H1 (cell line): ENCODE results near the gene ALOX15B. TPM values are rescaled to one million over a fixed set of nuclear protein-coding genes. Genes with fewer than 3 reads are reported as not detected.

Source experiments
- JUND ChIP-seq: IDR thresholded peaks from 2 replicates; pipeline ENCODE4 v1.6.1; 2011; ENCODE audit warnings: mild to moderate bottlenecking, improper control_type of control experiment, low read length
- MAFK ChIP-seq: IDR thresholded peaks from 2 replicates; pipeline ENCODE4 v1.6.1; 2012; ENCODE audit warnings: low read depth, mild to moderate bottlenecking, improper control_type of control experiment, low read length
- POLR2A ChIP-seq, 2 experiments: IDR thresholded peaks; 1 replicate in 1 of 2; 2 replicates in 1 of 2; pipeline ENCODE4 v1.6.1; 2011; ENCODE audit warnings: low read depth in 2 of 2, low read length in 2 of 2, mild to moderate bottlenecking in 2 of 2; ENCODE audit errors: control extremely low read depth in 1 of 2
- TAF1 ChIP-seq: IDR thresholded peaks from 2 replicates; pipeline ENCODE4 v1.6.1; 2011; ENCODE audit warnings: mild to moderate bottlenecking, low read depth, low read length
- polyA plus RNA-seq, 7 experiments: library from polyadenylated mRNA; depleted of rRNA in 3 of 7; stranded (reverse) in 5 of 7; unstranded in 2 of 7; fragments of >200 nt in 5 of 7; fragments of 200-250 nt in 2 of 7; gene quantifications; 1 replicate in 5 of 7; 2 replicates in 1 of 7; 4 replicates in 1 of 7; pipeline versions ENCODE4 v1.2.1 to v1.2.3, GENCODE V29; 2011 to 2013; ENCODE audit warnings: missing spikeins in 2 of 7, mixed read lengths in 2 of 7
- total RNA-seq: library from RNA; stranded (reverse); fragmentation: NEBNext Ultra II Directional; extraction: Animal tissue kit (Norgen Biotek cat#: 25700); gene quantifications from 2 replicates; pipeline ENCODE4 v1.2.1, GENCODE V29; 2021
- TF ChIP-seq, protein P1 (sequence below): fragments of 300-600 bp; sonication (generic); IDR thresholded peaks from 2 replicates; pipeline ENCODE4 v1.7.1; 2012; ENCODE audit warnings: low read length, moderate library complexity, mild to moderate bottlenecking, inconsistent platforms; ENCODE audit not compliant: insufficient replicate concordance
- TF ChIP-seq, protein P2 (sequence below), 3 experiments: IDR thresholded peaks; 1 replicate in 2 of 3; 2 replicates in 1 of 3; pipeline versions ENCODE4 v1.5.1 to v1.6.1; 2011; ENCODE audit warnings: low read length in 3 of 3, mild to moderate bottlenecking in 3 of 3, inconsistent platforms in 2 of 3, low read depth in 1 of 3, moderate library complexity in 1 of 3; ENCODE audit not compliant: insufficient read depth in 1 of 3; ENCODE audit errors: control extremely low read depth in 1 of 3

ALOX15B gene
- total and polyA plus RNA-seq, 2 of the 8 experiments (the other 6 are each of a cell fraction or from before 2014, with no cell fraction given), result 0.63 to 0.91 TPM

DNA sequence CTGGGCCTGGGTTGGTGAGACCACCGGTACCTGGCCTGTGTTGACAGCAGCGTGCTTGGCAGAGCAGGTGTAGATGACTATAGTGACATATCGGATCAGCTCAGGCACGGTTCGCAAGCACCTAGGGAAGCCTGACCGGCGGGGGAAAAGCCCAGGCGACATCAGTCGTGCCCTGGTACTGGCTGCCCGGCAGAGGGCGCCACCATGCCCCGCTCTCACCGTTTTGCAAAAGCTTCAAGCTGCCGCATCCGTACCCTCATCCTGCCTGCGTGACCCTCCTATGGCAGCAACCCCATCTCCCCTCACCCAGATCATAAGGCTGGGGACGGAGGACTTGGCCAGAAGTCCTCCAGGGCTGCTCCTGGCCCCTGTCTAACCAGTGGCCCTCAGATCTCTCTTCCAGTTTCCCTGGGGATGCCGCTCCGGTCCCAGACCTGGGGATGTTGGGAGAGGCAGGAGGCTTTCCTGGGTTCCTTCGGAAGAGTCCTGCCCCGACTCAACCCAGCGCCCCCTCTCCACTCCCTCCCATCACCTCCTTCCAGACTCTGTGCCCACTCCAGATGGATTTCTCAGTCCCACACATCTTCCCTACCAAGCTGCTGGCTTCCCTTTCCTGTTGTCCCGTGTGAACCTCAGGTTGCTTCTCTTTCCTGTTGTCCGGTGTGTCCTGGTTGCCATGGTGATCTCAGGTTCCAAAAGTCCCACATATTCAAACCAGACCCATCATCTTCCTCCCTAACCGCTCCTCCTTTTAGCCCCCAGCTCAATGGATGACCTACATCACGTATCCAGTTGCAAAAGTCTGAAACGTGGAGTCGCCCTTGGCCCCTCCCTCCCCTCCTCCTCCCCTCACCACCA is 35.0 kb downstream of the ALOX15B start (continued):
- TF ChIP-seq, protein P1, sequence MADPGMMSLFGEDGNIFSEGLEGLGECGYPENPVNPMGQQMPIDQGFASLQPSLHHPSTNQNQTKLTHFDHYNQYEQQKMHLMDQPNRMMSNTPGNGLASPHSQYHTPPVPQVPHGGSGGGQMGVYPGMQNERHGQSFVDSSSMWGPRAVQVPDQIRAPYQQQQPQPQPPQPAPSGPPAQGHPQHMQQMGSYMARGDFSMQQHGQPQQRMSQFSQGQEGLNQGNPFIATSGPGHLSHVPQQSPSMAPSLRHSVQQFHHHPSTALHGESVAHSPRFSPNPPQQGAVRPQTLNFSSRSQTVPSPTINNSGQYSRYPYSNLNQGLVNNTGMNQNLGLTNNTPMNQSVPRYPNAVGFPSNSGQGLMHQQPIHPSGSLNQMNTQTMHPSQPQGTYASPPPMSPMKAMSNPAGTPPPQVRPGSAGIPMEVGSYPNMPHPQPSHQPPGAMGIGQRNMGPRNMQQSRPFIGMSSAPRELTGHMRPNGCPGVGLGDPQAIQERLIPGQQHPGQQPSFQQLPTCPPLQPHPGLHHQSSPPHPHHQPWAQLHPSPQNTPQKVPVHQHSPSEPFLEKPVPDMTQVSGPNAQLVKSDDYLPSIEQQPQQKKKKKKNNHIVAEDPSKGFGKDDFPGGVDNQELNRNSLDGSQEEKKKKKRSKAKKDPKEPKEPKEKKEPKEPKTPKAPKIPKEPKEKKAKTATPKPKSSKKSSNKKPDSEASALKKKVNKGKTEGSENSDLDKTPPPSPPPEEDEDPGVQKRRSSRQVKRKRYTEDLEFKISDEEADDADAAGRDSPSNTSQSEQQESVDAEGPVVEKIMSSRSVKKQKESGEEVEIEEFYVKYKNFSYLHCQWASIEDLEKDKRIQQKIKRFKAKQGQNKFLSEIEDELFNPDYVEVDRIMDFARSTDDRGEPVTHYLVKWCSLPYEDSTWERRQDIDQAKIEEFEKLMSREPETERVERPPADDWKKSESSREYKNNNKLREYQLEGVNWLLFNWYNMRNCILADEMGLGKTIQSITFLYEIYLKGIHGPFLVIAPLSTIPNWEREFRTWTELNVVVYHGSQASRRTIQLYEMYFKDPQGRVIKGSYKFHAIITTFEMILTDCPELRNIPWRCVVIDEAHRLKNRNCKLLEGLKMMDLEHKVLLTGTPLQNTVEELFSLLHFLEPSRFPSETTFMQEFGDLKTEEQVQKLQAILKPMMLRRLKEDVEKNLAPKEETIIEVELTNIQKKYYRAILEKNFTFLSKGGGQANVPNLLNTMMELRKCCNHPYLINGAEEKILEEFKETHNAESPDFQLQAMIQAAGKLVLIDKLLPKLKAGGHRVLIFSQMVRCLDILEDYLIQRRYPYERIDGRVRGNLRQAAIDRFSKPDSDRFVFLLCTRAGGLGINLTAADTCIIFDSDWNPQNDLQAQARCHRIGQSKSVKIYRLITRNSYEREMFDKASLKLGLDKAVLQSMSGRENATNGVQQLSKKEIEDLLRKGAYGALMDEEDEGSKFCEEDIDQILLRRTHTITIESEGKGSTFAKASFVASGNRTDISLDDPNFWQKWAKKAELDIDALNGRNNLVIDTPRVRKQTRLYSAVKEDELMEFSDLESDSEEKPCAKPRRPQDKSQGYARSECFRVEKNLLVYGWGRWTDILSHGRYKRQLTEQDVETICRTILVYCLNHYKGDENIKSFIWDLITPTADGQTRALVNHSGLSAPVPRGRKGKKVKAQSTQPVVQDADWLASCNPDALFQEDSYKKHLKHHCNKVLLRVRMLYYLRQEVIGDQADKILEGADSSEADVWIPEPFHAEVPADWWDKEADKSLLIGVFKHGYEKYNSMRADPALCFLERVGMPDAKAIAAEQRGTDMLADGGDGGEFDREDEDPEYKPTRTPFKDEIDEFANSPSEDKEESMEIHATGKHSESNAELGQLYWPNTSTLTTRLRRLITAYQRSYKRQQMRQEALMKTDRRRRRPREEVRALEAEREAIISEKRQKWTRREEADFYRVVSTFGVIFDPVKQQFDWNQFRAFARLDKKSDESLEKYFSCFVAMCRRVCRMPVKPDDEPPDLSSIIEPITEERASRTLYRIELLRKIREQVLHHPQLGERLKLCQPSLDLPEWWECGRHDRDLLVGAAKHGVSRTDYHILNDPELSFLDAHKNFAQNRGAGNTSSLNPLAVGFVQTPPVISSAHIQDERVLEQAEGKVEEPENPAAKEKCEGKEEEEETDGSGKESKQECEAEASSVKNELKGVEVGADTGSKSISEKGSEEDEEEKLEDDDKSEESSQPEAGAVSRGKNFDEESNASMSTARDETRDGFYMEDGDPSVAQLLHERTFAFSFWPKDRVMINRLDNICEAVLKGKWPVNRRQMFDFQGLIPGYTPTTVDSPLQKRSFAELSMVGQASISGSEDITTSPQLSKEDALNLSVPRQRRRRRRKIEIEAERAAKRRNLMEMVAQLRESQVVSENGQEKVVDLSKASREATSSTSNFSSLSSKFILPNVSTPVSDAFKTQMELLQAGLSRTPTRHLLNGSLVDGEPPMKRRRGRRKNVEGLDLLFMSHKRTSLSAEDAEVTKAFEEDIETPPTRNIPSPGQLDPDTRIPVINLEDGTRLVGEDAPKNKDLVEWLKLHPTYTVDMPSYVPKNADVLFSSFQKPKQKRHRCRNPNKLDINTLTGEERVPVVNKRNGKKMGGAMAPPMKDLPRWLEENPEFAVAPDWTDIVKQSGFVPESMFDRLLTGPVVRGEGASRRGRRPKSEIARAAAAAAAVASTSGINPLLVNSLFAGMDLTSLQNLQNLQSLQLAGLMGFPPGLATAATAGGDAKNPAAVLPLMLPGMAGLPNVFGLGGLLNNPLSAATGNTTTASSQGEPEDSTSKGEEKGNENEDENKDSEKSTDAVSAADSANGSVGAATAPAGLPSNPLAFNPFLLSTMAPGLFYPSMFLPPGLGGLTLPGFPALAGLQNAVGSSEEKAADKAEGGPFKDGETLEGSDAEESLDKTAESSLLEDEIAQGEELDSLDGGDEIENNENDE, result no peak
- TF ChIP-seq MAFK (no peak), TAF1 (no peak), POLR2A (IDR thresholded peaks at IDR 0.05; ENCODE audit: control extremely low read depth in 1 of 2, low read depth in 2 of 2, low read length in 2 of 2) (no peak), JUND (0 out of 2 replicates have a peak, but pooled peaks have one; percentile 11)
- TF ChIP-seq, protein P2, sequence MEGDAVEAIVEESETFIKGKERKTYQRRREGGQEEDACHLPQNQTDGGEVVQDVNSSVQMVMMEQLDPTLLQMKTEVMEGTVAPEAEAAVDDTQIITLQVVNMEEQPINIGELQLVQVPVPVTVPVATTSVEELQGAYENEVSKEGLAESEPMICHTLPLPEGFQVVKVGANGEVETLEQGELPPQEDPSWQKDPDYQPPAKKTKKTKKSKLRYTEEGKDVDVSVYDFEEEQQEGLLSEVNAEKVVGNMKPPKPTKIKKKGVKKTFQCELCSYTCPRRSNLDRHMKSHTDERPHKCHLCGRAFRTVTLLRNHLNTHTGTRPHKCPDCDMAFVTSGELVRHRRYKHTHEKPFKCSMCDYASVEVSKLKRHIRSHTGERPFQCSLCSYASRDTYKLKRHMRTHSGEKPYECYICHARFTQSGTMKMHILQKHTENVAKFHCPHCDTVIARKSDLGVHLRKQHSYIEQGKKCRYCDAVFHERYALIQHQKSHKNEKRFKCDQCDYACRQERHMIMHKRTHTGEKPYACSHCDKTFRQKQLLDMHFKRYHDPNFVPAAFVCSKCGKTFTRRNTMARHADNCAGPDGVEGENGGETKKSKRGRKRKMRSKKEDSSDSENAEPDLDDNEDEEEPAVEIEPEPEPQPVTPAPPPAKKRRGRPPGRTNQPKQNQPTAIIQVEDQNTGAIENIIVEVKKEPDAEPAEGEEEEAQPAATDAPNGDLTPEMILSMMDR (IDR thresholded peaks at IDR 0.05; ENCODE audit: control extremely low read depth in 1 of 3, insufficient read depth in 1 of 3, low read depth in 1 of 3, low read length in 3 of 3), result peak; percentile 80 to 98 (median 98)
